Left lung (tissue), 10 donors: ENCODE measurements around the gene MS4A18. TPM values are rescaled to one million over a fixed set of nuclear protein-coding genes. Genes with fewer than 3 reads are reported as not detected.
"Not testable (repeated sequence)": the region's sequence is repeated elsewhere in the genome, so short reads cannot be mapped to it uniquely, and the experiment has no call there.

Experiments
- ATAC-seq: fragments of 200-7000 bp; cut with Tn5 transposase; one replicate; pipeline ENCODE4 v1.9.1; 2020; ENCODE audit warnings: moderate library complexity
- DNase-seq, 4 donors: peaks; one replicate each; pipeline ENCODE4 v3.0.0-alpha.2; 2013 to 2020
- H3K27ac ChIP-seq, 2 donors: fragments of 200-600 bp; sonication (generic) in 1 of 2; one replicate each; pipeline versions ENCODE4 v1.5.0 to v1.8.0; 2020 to 2021
- H3K27me3 ChIP-seq, 2 donors: fragments of 200-600 bp; sonication (generic) in 1 of 2; one replicate each; pipeline versions ENCODE4 v1.5.0 to v1.8.0; 2020 to 2021
- H3K36me3 ChIP-seq, 2 donors: fragments of 200-600 bp; sonication (generic) in 1 of 2; one replicate each; pipeline versions ENCODE4 v1.5.0 to v1.8.0; 2020 to 2021
- H3K4me1 ChIP-seq, 2 donors: fragments of 200-600 bp; one replicate each; pipeline ENCODE4 v1.8.0; 2021
- H3K4me3 ChIP-seq, 2 donors: fragments of 200-600 bp; sonication (generic) in 1 of 2; one replicate each; pipeline versions ENCODE4 v1.5.0 to v1.8.0; 2020 to 2021; ENCODE audit warnings: mild to moderate bottlenecking in 1 of 2
- H3K9me3 ChIP-seq, 2 donors: fragments of 200-600 bp; sonication (generic) in 1 of 2; one replicate each; pipeline versions ENCODE4 v1.5.0 to v1.8.0; 2020 to 2021
- CTCF ChIP-seq, 2 donors: fragments of 200-600 bp; sonication (generic) in 1 of 2; IDR thresholded peaks; one replicate each; pipeline versions ENCODE4 v1.5.0 to v1.8.0; 2021; ENCODE audit warnings: antibody characterized with exemption in 2 of 2
- intact Hi-C, 2 donors: fragments of 100-400 bp; cut with DNase I; formaldehyde crosslinking; loops; one replicate each; pipeline versions ENCODE4 v1.11.2 to v1.14.2; 2022
- polyA plus RNA-seq, 6 donors: library from polyadenylated mRNA; unstranded; fragments of 120-200 nt; gene quantifications; one replicate each; pipeline ENCODE4 v1.2.1, GENCODE V29; 2013; ENCODE audit not compliant: insufficient read length in 6 of 6
- total RNA-seq, 2 donors: library from RNA; stranded (reverse); fragmentation: NEBNext Ultra II Directional; extraction: Animal tissue kit (Norgen Biotek cat#: 25700); gene quantifications; one replicate each; pipeline ENCODE4 v1.2.1, GENCODE V29; 2021
- donor health status: DM: no; HTN: yes; CAD: no.
- donor health status: DM: no; HTN: no; CAD: no.

MS4A18 gene
- total and polyA plus RNA-seq, 8 donors, result not detected

GRCh38 chr11:60705895-60706294 is 18.6 kb upstream of the MS4A18 start:
- intact Hi-C loops, result no loop called here
- peaks cover 0 to 3% of the 10 kb centered on the region in 2 donors for H3K4me1 ChIP-seq
- H3K4me3 ChIP-seq, result no peak overlapping the region
- H3K27me3 ChIP-seq, result peaks cover 0 to 4% of the 10 kb centered on the region in 2 donors
- H3K36me3 ChIP-seq, result no peaks in the 10 kb centered on the region
- H3K27ac ChIP-seq, result no peak overlapping the region
- H3K9me3 ChIP-seq, result no peaks in the 10 kb centered on the region
- DNase-seq (peak in 1 of 4 donors; percentile 19), ATAC-seq (no peak)
- TF ChIP-seq CTCF (IDR thresholded peaks at IDR 0.05), result no peak

GRCh38 chr11:60706931-60707330 is 17.6 kb upstream of the MS4A18 start:
- no peak for DNase-seq
- H3K27ac ChIP-seq, result no peak overlapping the region
- intact Hi-C loops, result no loop called here
- no peak for TF ChIP-seq CTCF (IDR thresholded peaks at IDR 0.05)
- no peaks in the 10 kb centered on the region for H3K36me3 ChIP-seq
- H3K4me1 ChIP-seq, result no peaks in the 10 kb centered on the region
- no peak for ATAC-seq
- no peaks in the 10 kb centered on the region for H3K9me3 ChIP-seq
- peaks cover 0 to 4% of the 10 kb centered on the region in 2 donors for H3K27me3 ChIP-seq
- H3K4me3 ChIP-seq, result no peak overlapping the region

- H3K36me3 ChIP-seq, result no peaks in the 10 kb centered on the region
- H3K27me3 ChIP-seq, result peaks cover 0 to 4% of the 10 kb centered on the region in 2 donors
- no peak overlapping the region for H3K27ac ChIP-seq
- intact Hi-C loops, result no loop called here
- DNase-seq, result no peak
- TF ChIP-seq CTCF (IDR thresholded peaks at IDR 0.05), result no peak
- no peak overlapping the region for H3K4me3 ChIP-seq
- H3K4me1 ChIP-seq, result no peaks in the 10 kb centered on the region
- H3K9me3 ChIP-seq, result no peaks in the 10 kb centered on the region
- ATAC-seq, result no peak
Observed at GRCh38 chr11:60710482-60710881, 14.0 kb upstream of the MS4A18 start.

- intact Hi-C loops, result no loop called here
- Histone ChIP-seq H3K27ac (no peak overlapping the region), H3K4me1 (no peaks in the 10 kb centered on the region), H3K9me3 (no peaks in the 10 kb centered on the region), H3K27me3 (peaks cover 0 to 4% of the 10 kb centered on the region in 2 donors), H3K4me3 (no peak overlapping the region), H3K36me3 (no peaks in the 10 kb centered on the region)
- TF ChIP-seq CTCF (IDR thresholded peaks at IDR 0.05), result no peak
- ATAC-seq, result no peak
- DNase-seq, result no peak
Observed at GRCh38 chr11:60711276-60711675, 13.2 kb upstream of the MS4A18 start.

GRCh38 chr11:60713423-60713822 is 11.1 kb upstream of the MS4A18 start:
- H3K27ac ChIP-seq, intact Hi-C loops, H3K36me3 ChIP-seq, DNase-seq, H3K4me1 ChIP-seq, H3K27me3 ChIP-seq, H3K4me3 ChIP-seq, ATAC-seq, H3K9me3 ChIP-seq: not testable (repeated sequence)

- H3K4me3 ChIP-seq, result no peak overlapping the region
- TF ChIP-seq CTCF (IDR thresholded peaks at IDR 0.05), result no peak
Observed at GRCh38 chr11:60717956-60718355, 6.6 kb upstream of the MS4A18 start.

More at GRCh38 chr11:60717956-60718355, 6.6 kb upstream of the MS4A18 start:
- Histone ChIP-seq H3K9me3 (peaks cover 0 to 8% of the 10 kb centered on the region in 2 donors), H3K4me1 (no peaks in the 10 kb centered on the region), H3K36me3 (no peaks in the 10 kb centered on the region), H3K27me3 (no peaks in the 10 kb centered on the region), H3K27ac (no peak overlapping the region)
- ATAC-seq (no peak), DNase-seq (no peak)
- intact Hi-C loops, result no loop called here
